Suppressor macrophage (primary cell): Measurements from ENCODE around the gene ADCY1.
"Not testable (repeated sequence)": the region's sequence is repeated elsewhere in the genome, so short reads cannot be mapped to it uniquely, and the experiment has no call there.

Experiments used
- DNase-seq, 4 experiments: peaks; one replicate each; pipeline ENCODE4 v3.0.0-alpha.2; 2020 to 2022
- total RNA-seq, 17 experiments: gene quantifications; one replicate each; lab custom pipeline; 2026; ENCODE audit warnings: mixed read lengths in 6 of 17, inconsistent platforms in 3 of 17; lab: John Stamatoyannopoulos, UW

ADCY1 gene
- total RNA-seq: 0.64 to 28.5 (median 4.3) reads per million in 17 experiments

DNA sequence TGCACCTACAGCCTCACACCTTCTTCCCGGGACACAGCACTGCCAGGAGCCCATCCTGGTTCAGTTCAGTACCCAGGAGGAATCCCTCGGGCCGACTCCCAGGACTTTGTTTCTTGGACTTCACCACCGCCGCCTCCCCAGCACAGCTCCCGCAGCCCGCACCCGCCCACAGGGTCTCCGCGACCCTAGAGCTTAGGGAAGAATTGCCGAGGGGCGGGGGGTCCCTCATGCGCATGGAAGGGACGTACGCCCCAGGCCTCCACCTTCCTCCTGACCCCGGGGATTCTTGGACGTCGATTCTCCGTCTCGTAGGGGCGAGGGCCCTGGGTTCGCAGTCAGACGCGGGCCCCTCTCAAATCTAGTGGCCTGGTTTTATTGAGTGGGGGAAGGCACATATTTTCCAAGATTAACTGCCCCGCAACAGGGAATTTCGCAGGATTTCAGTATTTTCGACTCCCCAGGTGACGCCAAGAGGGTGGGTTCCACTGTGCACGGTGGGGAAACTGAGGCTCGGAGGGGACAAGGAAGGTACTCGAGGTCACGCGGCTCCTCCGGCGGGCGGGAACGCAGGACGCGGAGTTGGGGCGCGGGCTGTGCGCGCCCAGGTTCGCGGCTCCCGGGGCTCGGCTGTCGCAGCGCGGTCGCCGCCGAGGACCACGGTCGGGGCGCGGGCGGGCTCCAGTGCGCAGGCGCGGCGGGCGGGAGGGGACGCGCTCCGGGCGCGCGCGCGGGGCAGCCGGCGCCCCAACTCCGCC is at the start of gene ADCY1:
TSS of gene ADCY1 (plus strand) at position 708 of the 755 bp plus-strand sequence. CDS start 176 bp downstream, outside the sequence.
- DNase-seq: peak in 2 of 4 experiments; percentile 24 to 30

DNA sequence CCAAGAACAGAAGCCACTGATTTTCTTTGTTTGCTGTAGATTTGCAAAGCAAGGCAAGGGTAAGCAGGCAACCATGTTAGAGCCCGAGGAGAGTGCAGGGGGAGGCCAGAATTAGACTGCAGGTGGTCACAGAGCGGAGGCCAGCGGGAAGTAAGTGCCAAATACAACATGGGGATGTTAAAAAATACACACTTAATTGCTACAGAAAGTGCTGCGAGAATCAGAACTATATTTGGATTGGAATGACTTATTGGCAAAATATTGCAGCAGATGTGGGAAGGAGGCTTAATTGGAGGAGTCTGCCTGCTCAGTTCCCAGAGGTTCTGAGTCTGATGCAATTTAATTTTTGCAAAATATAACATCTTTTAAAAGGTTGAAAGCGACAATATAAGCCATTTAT is 49.7 kb upstream of the ADCY1 start:
- no peak for DNase-seq

DNA sequence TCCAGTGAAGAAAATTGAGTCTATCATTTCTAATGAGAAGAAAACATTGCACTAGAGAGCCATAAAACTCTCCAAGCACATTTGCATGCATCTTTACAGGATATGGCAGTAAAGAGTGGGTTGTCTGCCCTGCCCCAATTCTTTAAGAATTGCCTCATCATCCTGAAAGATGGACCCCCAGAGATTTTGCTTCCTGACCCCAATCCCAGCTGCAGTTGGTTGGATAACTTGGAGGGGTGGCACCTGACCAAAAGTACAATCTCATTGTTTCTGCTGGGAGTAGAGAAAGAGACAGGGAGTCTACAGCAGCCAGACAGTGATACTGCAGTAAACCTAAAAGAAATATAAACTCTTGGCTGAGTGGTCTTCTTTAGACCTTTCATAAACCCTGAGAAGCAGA is 49.1 kb upstream of the ADCY1 start:
- DNase-seq: no peak

DNA sequence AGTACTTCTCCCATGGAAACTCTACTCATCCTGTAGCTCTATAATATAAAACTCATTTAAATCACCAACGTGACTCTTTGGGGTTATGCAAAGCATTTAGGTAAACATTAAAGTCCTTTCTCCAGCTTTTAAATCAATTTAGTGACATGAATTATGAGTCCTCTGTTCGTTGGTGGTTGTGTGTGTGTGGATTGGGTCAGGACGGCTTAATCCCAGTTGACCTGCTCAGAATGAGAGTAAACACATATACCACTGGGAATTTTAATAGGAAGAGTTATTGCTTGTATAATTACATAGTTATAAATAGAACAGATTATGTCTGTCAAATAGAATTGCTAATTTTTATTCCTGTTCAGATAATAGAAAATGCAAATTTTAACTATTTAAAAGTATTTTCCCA is 30.7 kb upstream of the ADCY1 start:
- DNase-seq: no peak

DNA sequence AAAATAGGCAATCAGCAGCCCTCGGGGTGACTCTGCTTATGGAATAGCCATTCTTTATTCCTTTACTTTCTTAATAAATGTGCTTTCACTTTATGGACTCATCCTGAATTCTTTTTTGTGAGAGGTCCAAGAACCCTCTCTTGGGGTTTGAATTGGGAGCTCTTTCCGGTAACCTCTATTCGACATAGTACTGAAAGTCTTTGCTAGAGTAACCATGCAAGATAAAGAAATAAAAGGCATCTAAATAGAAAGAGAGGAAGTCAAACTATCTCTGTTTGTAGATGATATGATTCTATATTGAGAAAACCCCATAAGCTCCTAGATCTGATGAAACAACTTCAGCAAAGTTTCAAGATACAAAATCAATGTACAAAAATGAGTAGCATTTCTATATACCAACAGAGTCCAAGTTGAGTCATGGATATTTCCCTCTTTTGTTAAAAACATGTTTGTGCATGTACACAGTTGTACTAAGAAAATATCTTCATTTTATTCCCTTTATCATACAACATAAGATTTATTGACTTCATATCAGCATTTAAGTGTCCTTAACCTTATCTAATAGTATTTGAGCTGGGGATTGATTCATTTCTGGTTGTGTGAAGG is 29.0 kb upstream of the ADCY1 start:
- DNase-seq: not testable (repeated sequence)

DNA sequence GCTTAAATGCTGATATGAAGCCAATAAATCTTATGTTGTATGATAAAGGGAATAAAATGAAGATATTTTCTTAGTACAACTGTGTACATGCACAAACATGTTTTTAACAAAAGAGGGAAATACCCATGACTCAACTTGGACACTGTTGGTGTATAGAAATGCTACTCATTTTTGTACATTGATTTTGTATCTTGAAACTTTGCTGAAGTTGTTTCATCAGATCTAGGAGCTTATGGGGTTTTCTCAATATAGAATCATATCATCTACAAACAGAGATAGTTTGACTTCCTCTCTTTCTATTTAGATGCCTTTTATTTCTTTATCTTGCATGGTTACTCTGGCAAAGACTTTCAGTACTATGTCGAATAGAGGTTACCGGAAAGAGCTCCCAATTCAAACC is 25.3 kb upstream of the ADCY1 start:
- DNase-seq: not testable (repeated sequence)

DNA sequence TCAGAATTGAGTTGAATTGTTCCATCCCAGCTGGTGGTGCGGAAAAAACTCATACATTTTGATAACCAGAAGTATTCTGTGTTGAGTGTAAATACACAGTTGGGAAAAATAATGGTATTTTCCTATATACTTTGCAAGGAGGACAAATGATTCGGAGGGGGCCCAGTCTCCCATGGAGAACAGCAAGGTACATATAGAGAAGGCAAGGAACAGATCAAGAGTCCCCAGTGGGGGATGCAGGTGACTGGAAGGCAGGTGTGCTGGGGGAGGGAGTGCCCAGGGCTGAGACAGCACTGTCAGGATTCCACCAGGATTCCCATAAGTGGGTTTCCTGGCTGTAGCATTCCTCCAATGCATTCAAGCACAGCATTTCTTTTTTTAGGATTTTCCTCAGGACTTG is 10.8 kb upstream of the ADCY1 start:
- DNase-seq: no peak

DNA sequence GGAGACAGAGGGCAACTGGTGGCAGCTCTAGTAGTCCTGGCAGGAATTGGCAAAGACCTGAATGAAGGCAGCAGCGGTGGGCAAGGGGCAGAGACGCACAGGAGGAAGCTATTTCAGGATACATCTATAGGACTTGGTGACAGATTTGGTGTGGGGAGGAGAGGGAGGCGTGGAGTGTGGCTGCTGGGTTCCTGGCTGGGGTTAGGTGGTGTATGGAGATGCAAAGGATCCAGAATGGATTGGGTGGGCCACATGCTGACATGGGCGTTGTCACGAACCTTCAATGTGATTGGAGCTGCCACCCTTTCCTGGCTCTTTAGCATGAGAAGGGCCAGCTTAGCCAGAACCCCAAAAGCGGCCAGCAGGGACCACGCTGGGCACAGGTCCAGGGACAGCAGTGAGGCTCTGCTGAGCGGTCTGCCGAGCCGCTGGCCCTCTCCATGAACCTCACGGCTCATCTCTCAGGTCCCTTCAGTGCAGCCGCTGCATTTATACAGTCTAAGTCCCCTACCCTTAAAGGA is 10.2 kb upstream of the ADCY1 start:
- DNase-seq: no peak

DNA sequence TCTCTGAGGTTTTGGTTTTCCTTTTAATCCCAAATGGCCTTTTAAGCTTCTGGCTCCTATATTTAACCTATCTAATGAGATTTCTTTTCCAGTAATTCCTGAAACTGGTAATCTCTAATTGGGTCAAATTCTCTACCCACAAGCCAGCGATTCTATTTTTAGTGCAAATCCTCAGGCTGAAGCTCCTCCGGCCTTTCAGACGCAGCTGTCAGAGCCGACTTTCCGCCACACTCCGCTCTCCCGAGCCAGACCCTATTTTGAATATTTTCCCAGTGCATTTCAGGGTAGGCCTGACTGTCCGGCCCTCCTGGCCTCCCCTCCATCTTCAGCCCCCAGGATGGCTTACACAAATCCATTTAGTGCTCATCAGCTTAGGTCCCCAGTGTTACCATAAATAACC is 9.7 kb upstream of the ADCY1 start:
- no peak for DNase-seq

DNA sequence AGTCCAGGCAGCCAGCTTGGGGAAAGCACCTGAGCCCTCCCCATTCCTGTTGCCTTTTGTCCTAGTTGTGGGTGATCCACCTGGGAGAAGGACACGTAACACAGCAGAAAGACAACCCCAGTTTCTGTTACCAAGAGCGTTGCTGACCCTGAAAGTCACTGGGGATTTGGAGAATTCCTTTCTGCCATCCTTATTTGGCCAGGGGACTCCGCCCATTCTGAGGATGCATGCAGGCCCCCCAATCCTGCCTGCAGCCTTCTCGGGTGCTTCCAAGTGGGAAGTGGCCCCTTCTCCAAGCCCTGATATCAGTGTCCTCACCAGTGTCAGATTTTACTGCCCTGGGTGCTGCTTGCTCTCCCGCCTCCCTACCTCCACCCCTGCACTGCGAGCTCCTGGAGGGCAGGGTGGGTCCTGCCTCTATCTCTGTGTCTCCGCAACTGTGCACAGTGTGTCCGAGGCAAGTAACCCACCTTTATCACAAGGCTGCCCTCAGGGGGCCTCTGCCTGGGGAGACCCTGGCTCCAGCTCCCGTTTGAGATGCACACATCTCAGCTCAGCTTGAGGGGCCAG is 9.2 kb upstream of the ADCY1 start:
- no peak for DNase-seq

DNA sequence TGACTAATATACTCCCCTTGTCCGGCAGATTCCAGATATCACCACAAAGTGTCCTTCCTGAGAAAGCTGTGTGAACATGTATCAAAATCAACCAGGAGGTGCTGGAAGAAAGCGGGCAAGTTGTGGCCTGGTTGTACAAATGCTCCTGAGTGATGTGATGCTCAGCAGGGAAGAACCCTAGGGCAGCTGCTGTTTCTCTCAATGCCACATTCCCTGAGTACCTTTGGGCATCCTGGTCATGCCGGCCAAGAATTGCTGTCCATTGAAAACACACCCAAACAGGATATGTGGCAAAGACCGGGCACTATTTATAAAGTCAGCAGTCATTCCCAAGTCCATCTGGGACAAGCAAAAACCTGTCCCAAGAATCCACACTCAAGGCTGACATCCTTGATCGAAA is 7.8 kb upstream of the ADCY1 start:
- no peak for DNase-seq

DNA sequence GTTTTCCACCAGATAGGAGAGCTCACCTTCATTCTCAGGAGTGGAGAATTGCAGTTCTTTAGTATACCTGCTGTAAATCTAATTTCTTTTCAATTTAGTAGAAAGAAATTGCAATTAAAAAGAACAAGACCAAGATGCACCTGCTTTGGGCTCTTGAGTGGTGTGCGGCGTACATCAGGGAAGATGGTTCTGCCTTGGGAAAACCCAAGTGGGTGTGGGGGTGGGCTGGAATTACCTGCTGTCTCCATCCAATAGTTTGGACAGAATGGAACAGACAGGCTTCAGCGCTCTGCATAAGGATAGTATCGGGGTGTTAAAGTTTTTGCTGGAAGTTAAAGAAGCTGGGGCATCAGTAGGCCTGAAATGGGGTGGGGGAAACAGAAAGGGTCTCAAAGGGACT is 7.2 kb upstream of the ADCY1 start:
- no peak for DNase-seq

DNA sequence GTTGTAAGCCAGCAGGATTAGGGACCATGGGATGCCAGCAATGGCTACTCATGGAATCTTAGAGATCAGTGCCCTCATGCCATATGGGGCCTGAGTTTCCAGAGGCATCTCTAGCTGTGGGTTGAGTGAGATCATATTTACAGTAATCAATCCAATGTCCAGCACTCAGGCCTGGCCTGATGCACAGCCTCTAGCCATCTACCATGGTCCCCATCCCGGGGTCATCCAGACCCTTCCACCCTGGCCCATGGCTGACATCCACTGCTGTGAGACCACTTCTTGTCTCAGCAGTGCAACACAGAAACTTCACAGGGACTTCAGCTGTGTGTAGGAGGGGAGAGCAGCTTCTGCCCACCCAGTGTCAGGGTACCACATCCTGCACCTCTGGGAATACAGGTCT is 6.5 kb upstream of the ADCY1 start:
- DNase-seq: no peak

DNA sequence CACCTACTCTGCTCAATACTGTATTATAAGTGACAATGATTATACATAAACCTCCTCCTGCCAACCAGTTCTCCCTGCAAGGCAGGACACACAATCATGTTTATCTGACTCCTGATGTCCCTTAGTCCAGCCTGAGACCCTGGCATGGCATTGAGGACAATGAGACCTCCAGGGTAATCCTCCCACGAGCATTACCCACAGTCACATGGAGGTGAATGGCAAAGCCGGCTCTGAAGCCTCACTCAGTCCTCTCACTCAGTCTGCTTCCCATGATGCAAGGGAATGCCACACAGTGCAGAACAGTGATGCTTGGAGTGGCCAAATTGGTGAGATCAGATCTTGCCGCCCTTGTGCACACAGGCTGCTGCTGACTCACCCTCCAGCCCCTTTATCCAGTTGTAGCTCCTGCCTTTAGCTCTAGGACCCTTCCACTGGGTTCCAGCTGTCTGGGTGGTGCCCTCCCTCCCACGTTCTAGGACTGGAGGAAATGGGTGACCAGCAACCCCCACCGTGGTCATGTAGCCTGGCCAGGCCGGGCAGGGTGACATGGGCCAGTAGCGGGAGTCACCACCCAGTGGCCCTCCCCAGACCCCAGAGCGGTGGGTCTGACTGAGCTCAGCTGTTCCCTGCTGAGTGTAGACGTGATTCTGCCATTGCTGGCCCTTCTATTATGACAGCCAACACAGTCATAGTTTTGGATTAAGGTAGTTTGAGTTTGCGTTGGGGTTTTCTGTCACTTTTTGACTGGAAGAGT is 5.5 kb upstream of the ADCY1 start:
- DNase-seq: no peak

DNA sequence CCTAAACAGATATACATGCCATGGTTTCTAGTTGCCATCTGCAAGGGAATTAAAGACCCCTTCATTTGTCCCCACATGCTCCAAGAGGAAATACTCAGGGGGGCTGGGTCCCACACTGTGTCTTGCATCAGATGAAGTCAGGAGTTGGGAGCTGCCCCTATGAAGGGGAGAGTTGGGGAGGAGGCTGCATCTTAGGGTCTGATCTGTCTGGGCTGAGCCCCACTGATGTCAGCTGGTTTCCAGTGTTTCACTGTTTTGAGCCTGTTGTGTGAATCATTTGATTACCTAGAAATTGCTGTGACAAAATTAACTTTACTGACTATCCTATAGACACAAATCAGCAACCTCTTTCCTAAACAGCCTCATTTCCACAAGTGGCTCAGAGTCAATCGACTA is 4.9 kb upstream of the ADCY1 start:
- DNase-seq: no peak

DNA sequence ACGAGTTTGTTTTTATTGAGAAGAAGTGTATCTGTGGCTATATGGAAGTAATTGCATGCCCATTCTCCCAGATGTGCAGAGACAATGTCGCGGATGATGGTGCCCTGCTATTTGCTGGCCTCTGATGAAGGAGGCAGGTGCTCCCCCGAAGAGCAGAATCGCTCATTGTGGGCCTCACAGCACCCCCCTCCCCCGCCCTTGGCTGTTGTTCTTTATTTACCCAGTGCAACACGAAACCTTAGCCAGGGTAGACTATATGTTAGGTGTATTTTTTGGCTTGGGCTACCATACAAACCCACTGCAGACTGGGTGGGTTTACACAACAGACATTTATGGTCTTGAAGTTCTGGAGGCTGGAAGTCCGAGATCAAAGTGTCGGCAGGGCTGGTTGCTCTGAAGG is 3.4 kb upstream of the ADCY1 start:
- no peak for DNase-seq

DNA sequence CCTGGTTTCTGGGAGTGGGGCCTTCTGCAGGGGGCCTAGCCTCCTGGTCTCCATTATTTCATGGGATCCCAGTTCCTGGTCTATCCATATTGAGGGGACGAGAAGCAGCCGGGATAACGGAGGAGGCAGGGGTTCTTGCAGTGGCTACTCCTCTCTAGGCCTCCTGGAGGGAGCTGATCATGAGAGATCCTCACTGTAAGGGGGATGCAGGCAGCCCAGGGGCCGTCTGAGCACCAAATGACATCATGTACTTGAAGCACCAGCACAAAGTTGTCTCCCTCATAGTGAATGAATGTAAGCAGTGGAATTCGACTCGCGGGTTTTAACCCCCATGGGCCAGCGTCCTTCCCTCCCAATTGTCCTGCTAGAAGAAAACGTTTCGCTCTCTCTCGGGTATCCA is 964 bp upstream of the ADCY1 start:
- no peak for DNase-seq

DNA sequence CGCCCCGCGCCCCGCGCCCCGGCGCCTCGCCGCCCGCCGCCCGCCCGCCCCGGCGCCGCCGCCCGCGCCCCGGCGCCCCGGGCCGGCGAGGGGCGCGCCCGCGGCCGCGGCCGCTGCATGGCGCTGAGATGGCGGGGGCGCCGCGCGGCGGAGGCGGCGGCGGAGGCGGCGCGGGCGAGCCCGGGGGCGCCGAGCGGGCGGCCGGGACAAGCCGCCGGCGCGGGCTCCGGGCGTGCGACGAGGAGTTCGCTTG is 174 bp downstream of the ADCY1 start:
- no peak for DNase-seq

DNA sequence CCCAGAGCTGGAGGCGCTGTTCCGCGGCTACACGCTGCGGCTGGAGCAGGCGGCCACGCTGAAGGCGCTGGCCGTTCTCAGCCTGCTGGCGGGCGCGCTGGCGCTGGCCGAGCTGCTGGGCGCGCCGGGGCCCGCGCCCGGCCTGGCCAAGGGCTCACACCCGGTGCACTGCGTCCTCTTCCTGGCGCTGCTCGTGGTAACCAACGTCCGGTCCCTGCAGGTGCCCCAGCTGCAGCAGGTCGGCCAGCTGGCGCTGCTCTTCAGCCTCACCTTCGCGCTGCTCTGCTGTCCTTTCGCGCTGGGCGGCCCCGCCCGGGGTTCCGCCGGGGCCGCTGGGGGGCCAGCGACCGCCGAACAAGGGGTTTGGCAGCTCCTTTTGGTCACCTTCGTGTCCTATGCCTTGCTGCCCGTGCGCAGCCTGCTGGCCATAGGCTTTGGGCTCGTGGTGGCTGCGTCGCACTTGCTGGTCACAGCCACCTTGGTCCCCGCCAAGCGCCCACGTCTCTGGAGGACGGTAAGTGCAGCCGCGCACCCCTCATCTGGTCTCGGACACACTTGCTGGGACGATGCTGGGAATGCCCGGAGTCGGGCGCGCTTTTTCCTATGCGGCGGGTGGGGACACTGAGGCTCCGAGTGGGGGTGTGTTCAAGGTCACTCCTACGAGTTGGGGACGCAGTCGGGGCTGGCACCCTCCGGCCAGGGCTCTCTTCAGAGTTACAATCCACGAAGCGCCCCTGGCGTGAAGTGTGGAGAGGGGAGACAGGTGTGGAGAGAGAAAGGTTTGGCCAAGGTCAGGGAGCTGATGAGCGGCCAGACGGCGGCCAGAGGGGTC is 717 bp downstream of the ADCY1 start:
- peak; percentile 9 to 61 (median 44) for DNase-seq

DNA sequence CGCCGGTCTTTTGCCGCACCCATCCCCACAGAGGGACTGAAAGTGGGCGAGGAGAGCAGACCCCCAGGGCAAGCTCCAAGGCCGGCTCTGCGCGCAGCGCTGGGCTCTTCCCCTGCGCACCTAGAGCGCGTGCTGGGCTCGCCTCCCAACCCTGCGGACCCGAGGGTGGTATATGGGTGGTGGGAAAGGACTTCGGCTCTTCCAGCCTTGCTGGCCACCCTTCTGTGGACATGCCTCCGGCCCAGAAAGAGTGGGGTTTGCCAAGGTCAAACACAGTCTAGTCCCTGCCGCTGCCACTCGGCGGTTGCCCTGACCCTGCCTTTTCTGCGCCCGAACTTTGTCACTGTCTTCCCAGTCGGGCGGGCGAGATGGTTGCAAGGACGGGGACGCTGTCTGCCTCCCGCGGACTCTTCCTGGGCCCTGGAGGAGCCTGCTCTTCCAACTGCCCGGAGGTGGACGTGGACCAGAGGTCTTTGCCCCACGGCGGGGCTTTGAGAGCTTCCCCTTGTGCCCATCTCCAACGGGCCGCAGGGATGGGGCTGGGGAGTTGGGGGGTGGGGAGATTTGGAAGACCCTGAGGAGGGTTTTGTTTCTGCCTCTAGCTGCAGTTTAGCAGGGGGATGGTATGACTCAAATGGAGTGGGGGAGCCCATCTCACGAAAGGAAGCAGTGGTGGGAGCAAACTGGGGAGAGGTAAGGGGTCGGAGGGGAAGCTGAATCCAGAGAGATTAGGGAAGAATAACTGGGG is 1.5 kb downstream of the ADCY1 start:
- no peak for DNase-seq

DNA sequence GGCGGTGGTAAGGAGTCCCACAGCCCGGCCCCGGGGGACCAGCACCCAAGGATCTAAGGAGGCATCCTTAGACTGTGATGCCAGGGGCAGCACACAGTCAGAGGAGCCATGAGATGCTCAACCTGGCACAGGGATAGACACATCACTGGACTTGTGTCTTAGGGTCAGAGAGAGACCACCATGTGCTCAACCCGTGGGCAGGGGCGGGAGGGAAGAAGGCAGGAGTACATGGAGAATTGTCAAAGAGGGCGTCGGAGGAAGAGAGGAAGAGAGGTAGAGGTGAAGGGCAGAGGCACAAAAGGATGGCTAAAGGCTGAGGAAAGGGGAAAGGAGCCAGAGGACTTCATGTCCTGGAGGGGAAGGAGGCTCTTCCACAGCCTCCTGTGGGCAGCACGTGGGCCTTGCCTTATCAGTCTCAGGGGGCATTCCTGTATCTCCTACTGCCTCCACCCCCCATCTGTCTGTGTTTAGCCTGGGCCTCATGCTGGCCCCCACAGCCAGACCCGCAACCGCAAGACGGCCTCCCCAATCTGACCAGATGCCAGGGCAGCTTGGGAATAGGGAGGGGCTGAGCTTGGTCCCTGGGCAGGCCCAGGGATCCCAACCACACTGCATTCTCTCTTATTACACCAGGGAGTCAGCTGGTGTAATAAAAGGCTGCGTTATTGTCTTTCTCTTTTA is 2.2 kb downstream of the ADCY1 start:
- no peak for DNase-seq
